ENCODE data around the gene OAT.

The OAT gene

GRCh38 chr10:124403548-124403947, 15.2 kb downstream of the OAT start:
- DNase-seq (ENCODE audit: low spot score), result no peak

GRCh38 chr10:124402273-124402672, 16.4 kb downstream of the OAT start:
- no peak for DNase-seq (ENCODE audit: low spot score)

GRCh38 chr10:124401633-124402032, 17.1 kb downstream of the OAT start:
- no peak for DNase-seq (ENCODE audit: low spot score)

GRCh38 chr10:124394583-124394982, 24.1 kb downstream of the OAT start:
- no peak for DNase-seq (ENCODE audit: low spot score)

- DNase-seq (ENCODE audit: low spot score), result no peak
Measured at GRCh38 chr10:124392626-124393342, 25.9 kb downstream of the OAT start.

GRCh38 chr10:124390471-124391187, 28.1 kb downstream of the OAT start:
- no peak for DNase-seq (ENCODE audit: low spot score)

GRCh38 chr10:124389613-124390361, 28.9 kb downstream of the OAT start:
- DNase-seq (ENCODE audit: low spot score), result no peak

- DNase-seq (ENCODE audit: low spot score), result peak; percentile 94
Measured at GRCh38 chr10:124388823-124389612, 29.7 kb downstream of the OAT start.

- no peak for DNase-seq (ENCODE audit: low spot score)
Measured at GRCh38 chr10:124388476-124388822, 30.3 kb downstream of the OAT start.

GRCh38 chr10:124387078-124387874, 31.4 kb downstream of the OAT start:
- no peak for DNase-seq (ENCODE audit: low spot score)

- no peak for DNase-seq (ENCODE audit: low spot score)
Measured at GRCh38 chr10:124386186-124387077, 32.3 kb downstream of the OAT start.

GRCh38 chr10:124385627-124386185, 33.0 kb downstream of the OAT start:
- DNase-seq (ENCODE audit: low spot score), result no peak

GRCh38 chr10:124384591-124385190, 34.0 kb downstream of the OAT start:
- no peak for DNase-seq (ENCODE audit: low spot score)

GRCh38 chr10:124384172-124384571, 34.6 kb downstream of the OAT start:
- DNase-seq (ENCODE audit: low spot score), result no peak

- no peak for DNase-seq (ENCODE audit: low spot score)
Measured at GRCh38 chr10:124383496-124383895, 35.2 kb downstream of the OAT start.

- no peak for DNase-seq (ENCODE audit: low spot score)
Measured at GRCh38 chr10:124381011-124381611, 37.6 kb downstream of the OAT start.

GRCh38 chr10:124380256-124380995, 38.3 kb downstream of the OAT start:
- DNase-seq (ENCODE audit: low spot score), result no peak

GRCh38 chr10:124379609-124380193, 39.0 kb downstream of the OAT start:
- DNase-seq (ENCODE audit: low spot score), result no peak

Measured in HuH-7.5 (cell line).